ELR (cell line): Measurements from ENCODE around the gene SOD1.
"Not testable (repeated sequence)": the region's sequence is repeated elsewhere in the genome, so short reads cannot be mapped to it uniquely, and the experiment has no call there.

ENCODE experiments used
- DNase-seq: peaks from one replicate; pipeline ENCODE4 v3.0.0-alpha.2; 2015; ENCODE audit warnings: low read depth

SOD1 gene

GRCh38 chr21:31656199-31657095 lies 3.0 kb upstream of the SOD1 start:
- peak; percentile 24 for DNase-seq

DNA sequence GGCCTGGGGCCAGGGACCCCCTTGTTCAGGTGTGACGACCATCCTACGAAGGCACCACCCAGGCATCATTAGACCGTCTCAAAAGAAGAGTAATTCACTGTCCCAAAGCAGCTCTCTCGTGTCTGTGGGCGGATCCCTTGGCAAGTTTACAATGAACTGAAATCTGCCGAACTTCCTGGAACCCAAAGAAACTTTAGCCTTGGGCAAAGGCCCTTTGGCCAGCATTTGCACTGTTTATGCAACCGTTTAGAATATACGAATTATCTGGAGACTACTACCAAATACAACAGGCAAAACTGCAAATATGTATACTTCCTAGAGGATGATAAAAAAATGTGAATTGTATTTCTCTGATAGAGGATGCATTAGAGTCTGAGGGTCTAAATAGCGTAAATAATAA lies 1.4 kb upstream of the SOD1 start:
- DNase-seq = no peak

GRCh38 chr21:31659286-31659535 lies 282 bp upstream of the SOD1 start:
- DNase-seq = no peak

- peak; percentile 48 for DNase-seq
These were observed 719 bp downstream of the SOD1 start for GRCh38 chr21:31660259-31660565.

GRCh38 chr21:31660591-31660990 lies 1.1 kb downstream of the SOD1 start:
- DNase-seq = no peak

DNA sequence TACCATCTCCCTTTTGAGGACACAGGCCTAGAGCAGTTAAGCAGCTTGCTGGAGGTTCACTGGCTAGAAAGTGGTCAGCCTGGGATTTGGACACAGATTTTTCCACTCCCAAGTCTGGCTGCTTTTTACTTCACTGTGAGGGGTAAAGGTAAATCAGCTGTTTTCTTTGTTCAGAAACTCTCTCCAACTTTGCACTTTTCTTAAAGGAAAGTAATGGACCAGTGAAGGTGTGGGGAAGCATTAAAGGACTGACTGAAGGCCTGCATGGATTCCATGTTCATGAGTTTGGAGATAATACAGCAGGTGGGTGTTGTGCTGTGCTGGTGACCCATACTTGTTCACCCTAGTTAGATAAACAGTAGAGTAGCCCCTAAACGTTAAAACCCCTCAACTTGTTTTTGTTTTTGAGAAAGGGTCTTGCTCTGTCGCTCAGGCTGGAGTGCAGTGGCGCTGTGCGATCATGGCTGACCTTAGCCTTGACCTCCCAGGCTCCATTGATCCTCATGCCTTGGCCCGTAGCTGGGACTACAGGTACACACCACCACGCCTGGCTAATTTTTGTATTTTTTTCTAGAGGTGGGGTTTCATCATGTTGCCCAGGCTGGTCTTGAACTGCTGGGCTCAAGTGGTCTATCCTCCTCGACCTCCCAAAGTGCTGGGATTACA lies 4.2 kb downstream of the SOD1 start:
- no peak for DNase-seq

GRCh38 chr21:31665397-31665796 lies 5.9 kb downstream of the SOD1 start:
- no peak for DNase-seq

- not testable (repeated sequence) for DNase-seq
These were observed 6.4 kb downstream of the SOD1 start for GRCh38 chr21:31665869-31666268.

- DNase-seq = no peak
These were observed 7.0 kb downstream of the SOD1 start for GRCh38 chr21:31666445-31667010.

DNA sequence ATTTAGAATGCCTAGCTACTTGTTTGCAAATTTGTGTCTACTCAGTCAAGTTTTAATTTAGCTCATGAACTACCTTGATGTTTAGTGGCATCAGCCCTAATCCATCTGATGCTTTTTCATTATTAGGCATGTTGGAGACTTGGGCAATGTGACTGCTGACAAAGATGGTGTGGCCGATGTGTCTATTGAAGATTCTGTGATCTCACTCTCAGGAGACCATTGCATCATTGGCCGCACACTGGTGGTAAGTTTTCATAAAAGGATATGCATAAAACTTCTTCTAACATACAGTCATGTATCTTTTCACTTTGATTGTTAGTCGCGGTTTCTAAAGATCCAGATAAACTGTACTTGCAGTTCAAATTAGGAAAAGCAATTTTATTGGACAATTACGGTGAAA lies 7.6 kb downstream of the SOD1 start:
- no peak for DNase-seq

- no peak for DNase-seq
These were observed 8.1 kb downstream of the SOD1 start for GRCh38 chr21:31667639-31668038.

DNA sequence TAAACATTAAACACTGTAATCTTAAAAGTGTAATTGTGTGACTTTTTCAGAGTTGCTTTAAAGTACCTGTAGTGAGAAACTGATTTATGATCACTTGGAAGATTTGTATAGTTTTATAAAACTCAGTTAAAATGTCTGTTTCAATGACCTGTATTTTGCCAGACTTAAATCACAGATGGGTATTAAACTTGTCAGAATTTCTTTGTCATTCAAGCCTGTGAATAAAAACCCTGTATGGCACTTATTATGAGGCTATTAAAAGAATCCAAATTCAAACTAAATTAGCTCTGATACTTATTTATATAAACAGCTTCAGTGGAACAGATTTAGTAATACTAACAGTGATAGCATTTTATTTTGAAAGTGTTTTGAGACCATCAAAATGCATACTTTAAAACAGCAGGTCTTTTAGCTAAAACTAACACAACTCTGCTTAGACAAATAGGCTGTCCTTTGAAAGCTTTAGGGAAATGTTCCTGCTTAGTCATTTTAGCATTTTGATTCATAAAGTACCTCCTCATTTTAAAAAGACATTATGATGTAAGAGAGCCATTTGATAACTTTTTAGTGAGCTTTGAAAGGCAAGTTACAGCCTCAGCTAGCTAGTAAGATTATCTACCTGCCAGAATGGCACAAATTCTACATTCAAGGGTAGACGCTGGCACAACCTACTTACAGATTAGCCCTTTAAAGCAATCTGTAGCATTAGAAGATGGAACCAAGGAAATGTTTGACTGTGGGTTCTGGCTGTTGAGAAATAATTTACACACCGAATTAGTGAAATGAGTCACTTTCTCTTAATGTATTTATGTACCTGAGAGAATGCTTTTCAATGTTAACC lies 9.4 kb downstream of the SOD1 start:
- DNase-seq = no peak

DNA sequence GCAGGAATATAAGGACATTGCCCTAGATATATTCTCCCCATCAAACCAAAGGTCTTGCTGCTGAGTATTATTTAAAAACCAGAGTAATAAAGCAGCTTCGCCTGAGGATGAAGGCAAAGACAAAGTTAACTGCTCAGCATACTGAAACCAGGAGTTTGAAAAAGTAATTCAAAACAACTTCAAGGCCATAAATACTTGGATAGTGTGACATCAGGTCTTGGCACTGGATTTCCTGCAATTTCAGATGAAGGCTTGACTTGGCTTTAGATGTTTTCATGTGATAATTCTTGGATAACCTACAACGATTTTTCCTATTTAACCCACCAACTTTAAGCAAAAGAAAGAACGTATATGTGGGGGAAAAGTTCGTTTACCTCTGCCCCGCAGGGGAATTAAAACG lies 10.6 kb downstream of the SOD1 start:
- no peak for DNase-seq

DNA sequence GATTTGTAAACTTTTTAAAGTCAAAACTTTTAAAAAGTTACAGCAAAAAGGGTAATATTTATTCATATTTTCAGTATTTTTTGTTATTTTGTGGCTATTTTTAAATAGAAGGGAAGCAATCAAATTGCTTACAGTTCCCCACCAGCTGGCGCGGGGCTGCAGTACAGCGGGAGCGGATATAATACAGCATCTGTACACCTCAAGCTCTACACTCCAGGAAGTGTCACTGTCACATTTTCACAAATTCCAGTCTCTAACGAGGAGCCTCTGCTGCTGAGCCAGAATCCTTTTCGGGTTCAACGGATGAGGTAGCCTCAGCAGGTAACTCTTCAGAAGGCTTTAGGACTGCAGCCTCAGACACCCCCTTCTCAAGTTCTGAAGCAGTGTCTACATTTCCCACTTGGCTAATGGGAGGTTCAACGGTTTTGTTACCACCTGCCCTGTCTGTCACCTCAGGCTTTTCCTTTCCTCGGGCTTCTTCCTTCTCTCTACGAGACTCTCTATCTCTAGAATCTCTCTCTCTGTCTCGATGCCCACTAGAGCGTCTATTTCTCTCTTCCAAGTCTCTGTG lies 11.7 kb downstream of the SOD1 start:
- no peak for DNase-seq

GRCh38 chr21:31671931-31672330 lies 12.4 kb downstream of the SOD1 start:
- DNase-seq = no peak

GRCh38 chr21:31673321-31673912 lies 13.9 kb downstream of the SOD1 start:
- no peak for DNase-seq

DNA sequence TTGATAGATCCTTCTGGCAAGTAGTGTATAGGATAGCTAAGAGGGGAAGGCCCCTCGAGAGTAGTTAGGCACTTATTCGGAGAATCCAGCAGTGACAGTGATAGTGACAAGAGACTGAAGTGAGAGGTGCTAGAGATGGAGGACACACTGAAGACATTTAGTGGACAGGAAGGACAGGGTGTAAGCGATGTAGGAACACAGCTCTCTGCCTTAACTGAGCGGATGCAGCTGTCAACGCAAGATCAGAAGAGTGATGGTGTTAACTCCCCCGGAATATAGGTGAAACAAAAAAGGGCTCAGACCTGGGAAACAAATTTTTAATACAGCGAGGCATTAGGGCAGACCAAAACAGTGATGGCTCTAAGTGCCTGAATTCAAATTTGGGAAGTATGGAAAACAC lies 15.8 kb downstream of the SOD1 start:
- DNase-seq = no peak

DNA sequence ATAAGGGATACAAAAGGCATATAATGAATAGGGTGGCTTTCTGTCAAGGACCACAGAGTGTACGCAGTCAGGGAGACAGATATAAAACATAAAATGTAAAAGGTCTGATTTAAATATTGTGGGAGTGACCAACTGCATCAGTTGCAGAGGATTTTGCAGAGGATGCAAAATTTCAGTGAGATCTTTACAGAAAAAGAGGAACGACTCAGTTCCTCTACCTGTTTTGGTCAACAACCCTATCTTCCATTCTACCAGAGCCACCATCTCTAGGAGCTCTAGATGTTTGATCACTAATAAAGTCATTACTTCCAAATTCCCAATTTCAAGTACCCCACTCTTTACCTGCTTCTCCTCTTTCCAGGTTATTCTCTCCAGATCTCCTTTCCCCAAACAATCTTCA lies 16.5 kb downstream of the SOD1 start:
- DNase-seq = no peak

- DNase-seq = no peak
These were observed 17.6 kb downstream of the SOD1 start for GRCh38 chr21:31677047-31677446.

DNA sequence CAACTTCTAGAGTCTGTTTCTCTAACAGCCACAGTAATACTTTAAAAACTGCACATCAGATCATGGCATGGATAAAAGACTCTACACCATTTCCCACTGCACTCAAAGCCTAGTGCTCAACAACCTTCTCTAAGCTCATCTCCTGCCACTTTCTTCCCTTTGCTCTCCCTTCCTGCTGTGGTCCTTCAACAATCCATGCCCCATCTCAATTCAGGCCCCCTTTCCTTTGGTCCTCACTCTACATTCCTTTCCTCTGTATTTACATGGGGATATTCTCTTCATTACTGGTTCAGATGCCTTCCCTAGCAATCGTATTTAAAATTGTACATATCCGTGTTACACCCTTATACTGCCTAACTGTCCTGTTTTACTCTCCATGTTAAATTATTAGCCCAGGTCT lies 19.0 kb downstream of the SOD1 start:
- no peak for DNase-seq

DNA sequence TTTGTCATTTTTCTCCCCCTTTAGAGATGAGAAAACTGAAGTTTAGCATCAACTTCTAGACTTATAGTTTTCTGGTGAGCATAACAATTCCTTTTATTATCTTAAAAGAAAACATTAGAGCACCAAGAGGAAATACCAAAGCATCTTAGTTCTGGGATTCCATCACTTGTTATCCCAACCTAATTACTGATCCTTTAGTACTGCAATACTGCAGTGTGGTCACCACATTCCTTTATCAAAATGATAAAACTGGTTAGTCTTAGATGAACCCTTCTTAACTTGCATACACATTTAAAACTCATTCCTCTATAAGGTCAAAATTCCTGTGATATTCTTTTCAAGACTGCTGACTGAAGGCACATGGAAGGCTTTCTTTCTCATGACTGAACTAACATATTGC lies 23.1 kb downstream of the SOD1 start:
- DNase-seq = no peak

GRCh38 chr21:31683029-31683428 lies 23.5 kb downstream of the SOD1 start:
- no peak for DNase-seq
